ENCODE data around the gene FAM193B.

FAM193B gene

DNA sequence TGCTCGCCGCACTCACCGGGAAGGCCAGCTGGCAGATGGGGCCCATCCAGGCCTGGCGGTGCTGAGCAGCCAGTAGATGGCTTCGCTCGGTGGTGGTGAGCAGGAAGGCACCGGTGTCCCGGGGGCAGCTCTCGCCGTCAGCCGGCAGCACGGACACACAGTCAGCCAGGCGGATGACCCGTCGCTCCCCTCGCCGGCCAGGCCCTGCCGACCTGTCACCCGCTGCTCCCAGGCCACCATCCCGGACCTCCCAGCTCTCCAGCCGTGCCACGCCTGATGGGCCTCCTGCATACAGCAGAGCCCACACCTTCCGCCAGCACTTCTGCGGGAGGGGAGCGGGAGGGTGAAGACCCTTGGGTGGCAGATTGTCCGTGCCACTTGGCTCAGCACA, 46.1 kb downstream of the FAM193B start:
- DNase-seq, result no peak
- intact Hi-C loops (cut with DNase I), result no loop called here

DNA sequence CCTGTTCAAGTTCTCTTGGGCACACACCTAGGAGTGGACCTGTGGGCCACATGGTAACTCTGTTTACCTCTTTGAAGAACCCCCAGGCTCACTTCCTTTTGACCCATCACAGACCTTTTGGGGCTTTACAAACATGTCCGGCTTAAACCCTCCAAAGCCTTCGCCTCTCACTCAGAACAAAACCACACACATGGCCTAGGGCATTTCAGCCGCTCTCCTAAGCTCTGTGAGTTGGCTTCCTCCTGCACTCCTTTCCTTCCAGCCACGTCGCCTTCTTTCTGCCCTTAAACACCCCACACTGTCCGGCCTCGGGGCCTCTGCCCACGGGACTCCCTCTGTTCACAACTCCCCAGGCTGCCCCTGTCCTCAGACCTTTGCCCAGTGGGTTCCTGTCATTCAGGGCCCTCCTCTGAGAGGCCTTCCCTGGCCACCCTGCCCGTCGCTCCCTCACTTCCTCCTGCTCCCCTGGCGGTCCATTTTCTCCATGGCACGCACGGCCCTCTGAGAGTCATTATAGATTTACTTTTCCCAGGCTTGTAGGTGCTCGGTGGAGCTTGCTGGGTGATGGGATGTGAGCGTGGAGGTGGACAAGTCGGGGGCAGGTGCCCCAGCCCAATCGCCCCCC, 46.7 kb downstream of the FAM193B start:
- intact Hi-C loops (cut with DNase I), result no loop called here
- DNase-seq, result no peak

DNA sequence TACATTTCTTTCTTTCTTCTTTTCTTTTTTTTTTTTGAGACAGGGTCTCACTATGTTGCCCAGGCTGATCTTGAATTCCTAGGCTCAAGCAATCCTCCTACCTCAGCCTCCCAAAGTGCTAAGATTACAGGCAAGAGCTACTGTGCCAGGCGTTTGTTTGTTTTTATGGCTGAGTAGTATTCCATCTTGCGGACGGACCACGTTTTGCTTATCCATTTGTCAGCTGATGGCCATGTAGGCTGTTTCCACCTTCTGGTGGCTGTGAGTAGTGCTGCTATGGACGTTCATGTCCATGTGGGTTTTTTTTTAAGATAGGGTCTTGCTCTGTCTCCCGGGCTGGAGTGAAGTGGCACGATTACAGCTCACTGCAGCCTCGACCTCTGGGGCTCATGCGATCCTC, 47.2 kb downstream of the FAM193B start:
- no peak for DNase-seq
- intact Hi-C loops (cut with DNase I), result no loop called here

DNA sequence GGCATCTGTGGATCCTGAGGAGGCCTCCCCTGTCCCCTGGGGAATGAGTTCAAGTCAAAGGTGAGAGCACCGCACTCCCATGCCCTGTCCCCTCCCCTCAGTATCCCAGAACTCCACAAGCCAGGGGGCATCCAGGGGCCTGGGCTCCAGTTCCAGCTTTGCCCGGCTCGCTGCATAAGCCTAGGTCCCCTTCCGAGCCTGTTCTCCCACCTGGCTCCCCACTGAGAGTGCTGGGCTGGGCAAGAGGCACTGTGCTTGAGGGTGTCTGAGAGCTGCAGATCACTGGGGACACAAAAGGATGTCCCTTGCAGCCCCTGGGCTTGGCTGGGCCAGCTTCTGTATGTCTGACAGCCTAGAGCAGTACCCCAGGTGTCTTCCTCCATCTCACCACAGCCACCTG, 49.3 kb downstream of the FAM193B start:
- intact Hi-C loops (cut with DNase I), result no loop called here
- DNase-seq, result no peak

DNA sequence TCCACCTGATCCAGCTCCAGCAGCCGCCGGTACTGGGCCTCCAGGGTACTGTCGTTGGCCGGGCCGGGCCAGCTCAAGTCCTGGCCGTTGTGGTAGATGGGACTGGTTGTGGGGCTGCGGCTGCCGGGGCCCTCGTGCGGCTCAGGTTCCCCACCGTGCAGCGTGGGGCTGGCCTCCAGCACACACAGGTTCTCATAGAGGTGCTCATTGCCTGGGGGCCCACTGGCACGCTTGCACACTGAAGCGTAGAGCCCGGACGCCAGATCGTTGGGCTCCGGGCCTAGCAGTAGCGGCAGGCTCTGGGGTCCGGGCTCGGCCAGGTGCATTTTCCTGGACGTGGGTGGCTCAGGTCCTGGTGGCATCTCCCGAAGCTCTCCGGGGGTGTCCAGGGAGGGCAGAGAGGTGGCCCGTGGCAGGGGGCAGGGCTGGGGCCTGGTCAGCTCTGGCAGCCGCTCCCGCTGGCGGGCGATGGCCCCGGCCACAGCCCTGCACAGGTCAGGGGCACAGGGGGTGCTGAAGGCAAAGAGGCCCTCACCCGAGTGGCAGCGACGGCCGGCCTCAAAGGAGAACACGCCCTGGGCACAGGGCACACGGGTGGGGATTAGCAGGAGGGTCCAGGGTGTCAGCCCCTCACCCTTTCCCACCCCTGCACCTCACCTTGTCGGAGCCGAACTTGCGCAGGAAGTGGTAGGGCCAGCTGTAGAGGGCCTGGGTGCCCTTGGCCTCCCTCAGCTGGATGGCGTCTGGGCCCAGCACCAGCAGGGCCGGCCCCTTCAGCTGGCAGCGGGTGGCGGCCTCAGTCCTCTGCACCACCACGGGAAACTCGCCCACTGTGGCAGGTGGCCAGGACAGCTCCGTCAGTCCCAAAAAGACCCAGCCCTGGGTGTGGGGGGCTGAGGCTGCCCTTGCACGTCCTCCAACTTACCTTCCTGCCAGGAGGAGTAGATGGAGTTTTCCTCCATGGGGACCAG, 50.0 kb downstream of the FAM193B start:
- DNase-seq, result no peak
- intact Hi-C loops (cut with DNase I), result loop anchor here (5.0 kb wide), 1 partner anchor 112 kb away; no protein-coding TSS in a partner anchor

DNA sequence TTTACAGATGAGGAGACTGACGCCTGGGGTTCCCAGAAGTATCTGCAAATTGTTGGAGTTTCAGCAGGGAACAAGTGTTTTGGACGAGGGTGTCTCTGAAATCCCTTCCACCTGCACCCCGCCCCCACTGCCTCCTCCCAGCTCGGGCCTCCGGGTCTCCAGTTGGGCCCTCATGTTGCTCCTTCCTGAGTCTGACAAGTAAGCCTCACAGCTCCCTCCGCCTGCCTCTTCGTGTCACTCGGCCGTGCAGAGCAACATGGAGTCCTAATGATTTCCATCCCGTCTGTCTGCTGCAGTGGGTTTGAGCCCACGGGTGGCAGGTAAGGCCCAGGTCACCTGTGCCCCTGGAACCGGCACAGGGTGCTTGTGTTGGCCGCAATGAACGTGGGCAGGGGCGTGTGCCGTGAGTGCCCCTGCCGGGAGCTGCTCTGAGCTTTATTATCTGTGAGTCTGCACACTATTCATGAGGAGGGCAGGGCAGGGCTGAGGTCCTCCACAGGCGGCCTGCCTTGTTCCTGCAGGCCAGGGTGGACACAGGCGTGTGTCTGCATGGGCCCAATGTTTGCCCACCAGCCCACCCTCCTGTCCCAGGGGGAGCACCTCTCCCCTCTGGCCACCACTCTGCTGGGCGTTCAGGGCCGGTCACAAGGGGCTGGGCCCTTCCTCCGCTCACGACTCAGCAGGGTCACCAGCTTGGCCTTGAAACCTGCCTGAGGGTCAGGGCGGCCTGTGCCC, 50.8 kb downstream of the FAM193B start:
- no peak for DNase-seq
- intact Hi-C loops (cut with DNase I), result loop anchor here (5.0 kb wide), 1 partner anchor 111 kb away; no protein-coding TSS in a partner anchor

DNA sequence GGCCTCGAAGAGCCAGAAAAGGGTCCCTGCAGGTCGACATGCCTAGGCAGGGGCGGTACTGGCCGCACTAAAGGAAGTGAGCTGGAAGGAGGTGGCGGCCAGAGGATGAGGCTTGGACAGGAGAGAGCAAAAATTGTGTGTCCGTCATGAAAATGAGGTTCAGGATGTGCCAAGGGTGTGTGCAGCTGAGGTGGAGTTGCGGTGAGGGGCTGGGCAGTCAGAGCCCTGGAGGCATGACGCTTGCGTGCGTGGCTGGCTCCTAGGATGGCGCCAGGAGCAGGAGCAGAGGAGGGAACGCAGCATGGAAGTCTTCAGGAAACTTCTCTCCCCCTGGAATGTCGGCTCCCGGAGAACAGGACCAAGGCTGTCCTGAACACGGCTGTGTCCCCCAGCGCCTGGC, 51.5 kb downstream of the FAM193B start:
- DNase-seq, result no peak
- intact Hi-C loops (cut with DNase I), result loop anchor here (5.0 kb wide), 1 partner anchor 111 kb away; no protein-coding TSS in a partner anchor

DNA sequence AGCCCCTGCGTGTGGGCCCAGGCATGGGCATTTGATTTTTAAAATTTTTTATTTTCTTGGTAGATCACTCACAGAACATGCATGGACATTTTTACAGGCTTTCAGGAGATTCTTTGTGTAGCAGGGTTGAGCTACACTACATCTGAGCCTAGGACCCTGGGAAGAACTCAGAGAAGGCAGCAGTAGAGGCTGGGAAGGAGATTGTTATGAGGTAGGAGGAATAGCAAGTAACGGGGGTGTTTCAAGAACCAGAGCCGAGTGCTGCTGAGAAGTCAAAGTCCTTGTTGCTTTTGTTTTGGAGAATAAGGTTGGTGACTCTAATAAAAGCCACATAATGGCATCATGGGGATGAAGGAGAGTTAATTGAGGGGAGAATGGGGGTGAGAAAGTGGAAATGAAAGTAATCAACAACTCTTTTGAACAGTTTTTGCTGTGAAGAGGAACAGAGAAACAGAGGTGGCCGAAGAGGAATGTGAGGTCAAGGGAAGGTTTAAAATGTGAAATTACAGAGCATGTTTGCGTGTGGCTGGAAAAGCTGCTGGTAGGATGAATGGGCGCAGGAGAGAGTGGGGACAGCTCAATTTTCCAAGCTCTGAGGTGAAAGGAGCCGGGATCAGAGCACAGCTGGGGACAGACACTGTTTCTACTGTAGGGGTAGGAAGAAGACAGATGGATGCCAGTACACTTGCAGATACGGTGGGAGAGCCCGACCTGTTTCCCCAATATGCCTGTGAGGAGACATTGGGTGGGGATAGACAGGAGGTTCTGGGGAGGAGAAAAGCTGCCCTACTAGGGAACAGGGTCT, 52.3 kb downstream of the FAM193B start:
- DNase-seq, result peak in 2 of 42 donors; percentile 57 to 69
- intact Hi-C loops (cut with DNase I), result loop anchor here (5.0 kb wide), 1 partner anchor 110 kb away; no protein-coding TSS in a partner anchor

DNA sequence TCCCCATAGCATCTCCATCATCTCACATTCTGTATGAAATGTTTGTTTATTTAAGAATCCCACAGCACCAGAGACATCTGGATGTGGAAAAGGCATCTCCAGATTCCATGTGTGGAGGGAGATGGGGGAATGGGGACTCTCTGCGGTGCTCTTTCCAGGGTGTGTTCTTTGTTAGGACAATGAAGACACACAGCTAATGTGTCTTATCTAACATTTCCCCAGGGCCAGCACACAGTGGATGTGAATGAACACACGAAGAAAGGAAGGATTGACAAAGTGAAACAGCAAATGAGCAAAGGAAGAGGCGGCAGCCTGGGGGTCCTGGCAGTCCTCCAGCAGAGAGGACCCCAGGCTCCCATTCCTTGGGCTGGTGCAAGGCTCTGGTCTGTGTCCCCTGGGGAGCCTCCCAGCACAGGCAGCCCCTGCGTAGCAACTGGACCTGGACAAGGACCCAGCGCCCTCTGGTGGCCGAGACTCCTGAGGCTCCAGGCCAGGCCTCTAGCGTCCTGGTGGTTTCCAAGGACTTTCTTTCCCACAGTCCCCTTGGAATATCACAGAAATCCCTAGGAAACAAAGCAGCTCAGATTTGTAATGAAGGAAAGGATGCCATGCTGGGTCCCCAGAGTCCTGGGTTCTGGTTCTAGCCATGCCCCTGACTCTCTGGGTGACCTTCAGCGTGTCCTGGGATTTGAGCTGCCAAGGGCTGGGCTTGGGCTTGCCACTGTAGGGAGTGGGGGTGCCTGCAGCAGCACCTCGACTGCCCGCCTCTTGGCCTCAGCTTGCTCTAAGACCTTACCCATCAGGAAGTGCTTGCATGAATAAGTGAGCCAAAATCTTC, 53.5 kb downstream of the FAM193B start:
- peak; percentile 86 to 96 (median 92) for DNase-seq
- intact Hi-C loops (cut with DNase I), result loop anchor here (5.0 kb wide), 1 partner anchor 109 kb away; no protein-coding TSS in a partner anchor

DNA sequence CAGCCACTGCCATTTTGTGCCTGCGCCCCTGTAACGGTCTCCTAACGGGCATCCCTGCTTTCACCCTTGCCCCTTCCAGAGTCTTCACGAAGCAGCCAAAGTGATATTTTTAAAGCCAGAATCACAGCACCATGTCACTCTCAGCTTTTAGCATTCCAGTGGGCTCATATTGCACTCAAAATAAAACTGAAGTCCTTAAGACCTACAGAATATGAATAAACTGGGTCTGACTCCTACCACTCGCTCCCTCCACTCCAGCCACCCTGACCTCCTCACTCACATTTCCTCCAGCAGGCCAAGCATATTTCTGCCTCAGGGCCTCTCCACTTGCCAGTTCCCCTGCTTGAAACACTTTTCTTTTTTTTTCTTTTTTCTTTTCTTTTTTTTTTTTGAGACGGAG, 54.5 kb downstream of the FAM193B start:
- intact Hi-C loops (cut with DNase I), result loop anchor here (5.0 kb wide), 2 partner anchors 43 to 108 kb away; no protein-coding TSS in a partner anchor

DNA sequence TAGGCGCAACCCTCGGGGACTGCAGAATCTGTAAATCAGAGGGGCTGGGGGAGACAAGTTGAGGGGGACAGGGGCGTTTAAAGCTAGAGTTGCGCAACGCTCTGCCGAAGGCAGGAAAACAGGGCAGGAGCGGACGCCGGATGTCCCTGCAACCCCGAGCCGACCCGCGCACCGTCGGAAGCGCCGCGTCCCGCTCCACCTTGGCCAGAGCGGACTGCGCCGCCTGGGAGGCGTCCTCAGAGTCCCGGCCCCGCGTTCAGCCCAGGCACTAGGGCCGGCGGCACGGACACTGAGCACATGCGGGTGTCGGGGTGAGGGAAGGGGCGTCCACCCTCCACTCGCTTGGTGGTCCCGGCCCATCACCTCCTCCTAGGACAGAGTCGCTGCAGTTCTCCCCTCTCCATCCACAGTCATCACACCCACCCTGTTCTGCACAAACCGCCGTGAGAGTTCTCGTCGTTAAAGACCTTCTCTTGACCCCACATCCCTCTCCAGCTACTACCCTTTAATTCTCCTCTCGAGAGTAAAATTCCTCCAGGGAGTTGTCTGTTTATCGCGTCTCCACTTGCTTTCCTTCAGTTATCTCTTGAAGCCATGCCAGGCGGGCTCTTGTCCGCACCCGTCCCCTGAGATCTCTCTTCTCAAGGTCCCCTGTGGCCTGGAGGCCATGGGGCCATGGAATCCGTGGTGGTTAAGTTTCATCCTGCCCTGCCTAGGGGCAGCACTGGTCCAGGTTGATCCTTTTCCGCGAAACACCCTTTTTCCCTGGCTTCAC, 56.2 kb downstream of the FAM193B start:
- intact Hi-C loops (cut with DNase I), result loop anchor here (5.0 kb wide), 1 partner anchor 41 kb away; no protein-coding TSS in a partner anchor
- no peak for DNase-seq

More for the DNA sequence above, 54.5 kb downstream of the FAM193B start:
- no peak for DNase-seq

DNA sequence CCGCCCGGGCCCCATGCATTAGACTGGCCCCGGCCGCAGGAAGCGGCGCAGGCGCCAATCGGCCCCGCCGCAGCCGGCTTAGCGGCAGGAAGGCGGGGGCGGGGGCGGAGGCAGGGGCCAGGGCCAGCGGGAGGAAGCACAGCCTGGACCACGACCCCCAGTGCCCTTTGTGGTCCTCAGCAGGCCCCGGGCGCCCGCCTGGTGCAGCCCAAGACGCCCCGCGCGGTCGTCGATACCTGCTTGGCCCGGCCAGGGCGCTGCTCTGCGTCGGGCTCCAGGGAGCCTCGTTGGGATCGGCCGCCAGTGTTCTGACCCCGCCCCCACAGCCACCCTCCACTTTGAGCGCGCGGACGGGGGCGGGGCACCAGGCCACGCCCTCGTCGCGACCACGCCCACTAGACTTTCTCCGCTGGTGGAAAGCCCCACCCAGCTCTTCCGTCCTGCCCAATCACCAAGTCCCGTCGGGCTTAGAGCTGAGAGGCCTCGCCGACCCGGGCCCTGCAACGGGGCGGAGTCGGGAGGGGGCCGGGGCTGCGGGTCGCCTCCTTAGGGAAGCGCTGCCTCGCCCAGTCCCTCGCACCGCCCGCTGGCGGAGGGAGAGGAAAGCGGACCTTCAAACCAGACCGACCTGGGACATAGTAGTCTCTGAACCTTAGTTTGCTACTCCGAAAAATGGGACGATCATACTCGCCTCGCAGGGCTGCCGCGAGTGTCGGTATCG, 56.9 kb downstream of the FAM193B start, which contains the start of gene PDLIM7:
TSS of gene PDLIM7 (minus strand) at position 313 of the 721 bp plus-strand sequence. CDS start 1,092 bp downstream, outside the sequence.
- DNase-seq, result peak; percentile 76 to 97 (median 90)
- intact Hi-C loops (cut with DNase I), result loop anchor here (5.0 kb wide), 1 partner anchor 40 kb away; no protein-coding TSS in a partner anchor

DNA sequence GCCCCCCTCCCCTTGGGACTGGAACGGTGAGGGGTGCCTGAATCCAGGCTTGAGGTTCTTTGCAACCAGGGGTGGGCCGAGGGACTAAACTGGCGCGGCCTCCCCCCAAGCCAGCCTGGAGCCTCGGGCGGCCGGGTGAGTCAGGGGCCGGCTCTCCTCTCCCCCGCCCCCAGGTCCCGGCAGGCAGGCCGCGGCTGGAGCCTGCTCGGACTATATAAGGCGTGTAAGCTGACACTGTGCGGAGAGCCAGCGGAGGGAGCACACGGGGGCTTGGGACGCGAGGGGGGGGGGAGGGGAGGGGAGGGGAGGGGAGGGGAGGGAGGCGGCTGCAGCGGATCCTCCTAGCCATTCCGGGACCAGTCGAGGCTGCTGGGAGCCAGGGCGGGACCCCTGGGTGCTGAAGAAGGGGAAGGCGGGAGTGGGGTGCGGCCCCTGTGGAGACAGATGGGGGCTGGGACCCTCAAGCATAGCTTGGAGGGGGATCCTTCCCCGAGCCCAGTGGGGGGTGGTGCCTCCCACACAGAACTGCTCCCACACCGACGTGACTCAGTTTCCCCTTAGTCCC, 57.6 kb downstream of the FAM193B start:
- intact Hi-C loops (cut with DNase I), result loop anchor here (5.0 kb wide), 1 partner anchor 40 kb away; no protein-coding TSS in a partner anchor
- no peak for DNase-seq

DNA sequence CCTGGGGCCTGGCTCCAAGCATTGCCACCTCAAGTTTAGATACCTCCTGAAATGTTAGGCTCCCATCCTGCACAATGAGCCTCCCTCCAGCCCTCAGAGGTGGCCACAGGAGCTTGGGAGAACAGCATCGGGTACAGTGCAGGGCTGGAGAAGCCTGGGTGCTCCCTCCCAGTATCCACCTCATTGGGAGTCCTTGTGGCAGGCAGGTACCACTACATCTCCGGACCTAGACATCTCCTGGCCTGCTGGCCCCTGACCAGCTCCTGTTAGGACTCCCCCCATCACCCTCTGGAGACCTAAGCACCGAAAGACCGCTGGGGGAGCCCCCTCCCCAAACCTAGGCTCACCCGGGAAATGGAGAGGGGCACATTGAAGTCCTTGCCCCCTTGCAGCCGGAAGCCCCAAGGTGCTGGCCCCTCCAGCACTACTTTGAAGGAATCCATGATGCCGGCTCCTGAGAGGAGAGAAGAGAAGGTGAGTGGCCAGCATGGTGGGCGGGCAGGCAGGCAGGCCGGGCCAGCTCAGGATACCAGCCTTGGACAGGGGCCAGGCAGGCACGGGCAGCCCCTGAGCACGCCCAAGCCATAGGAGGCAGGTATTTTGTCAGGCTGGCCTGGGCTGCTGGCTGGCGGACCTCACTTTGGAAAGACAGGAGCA, 58.2 kb downstream of the FAM193B start:
- DNase-seq, result no peak
- intact Hi-C loops (cut with DNase I), result loop anchor here (5.0 kb wide), 1 partner anchor 39 kb away; no protein-coding TSS in a partner anchor

Measured in head of caudate nucleus (tissue), 42 donors.